IPS-18c (cell line): ENCODE measurements around the gene RHPN2.

Source experiments
- H3K4me3 ChIP-seq: 2 replicates; pipeline ENCODE4 v1.7.0; 2013; ENCODE audit warnings: low read depth, mild to moderate bottlenecking, low read length, moderate library complexity; ENCODE audit not compliant: insufficient read depth
- H3K9me3 ChIP-seq: one replicate; pipeline ENCODE4 v1.6.1; 2013; ENCODE audit warnings: mild to moderate bottlenecking, low read length, moderate library complexity; ENCODE audit not compliant: control insufficient read depth, insufficient read depth

The RHPN2 gene

GRCh38 chr19:33064792-33065550, at the start of gene RHPN2:
Gene RHPN2, minus strand, starts transcription at chr19:33064888. Its CDS starts 36 bp downstream, at chr19:33064852.
- Histone ChIP-seq H3K9me3 (no peaks in the 10 kb centered on the region), H3K4me3 (peak within 1 kb of the TSS; percentile 77)

- no peak overlapping the region for H3K4me3 ChIP-seq
- H3K9me3 ChIP-seq: no peaks in the 10 kb centered on the region
Observed at GRCh38 chr19:33114312-33114711, 49.6 kb upstream of the RHPN2 start.

- no peak overlapping the region for H3K4me3 ChIP-seq
- no peaks in the 10 kb centered on the region for H3K9me3 ChIP-seq
Observed at GRCh38 chr19:33111587-33111986, 46.9 kb upstream of the RHPN2 start.

- H3K4me3 ChIP-seq: no peak overlapping the region
Observed at GRCh38 chr19:33110137-33110910, 45.6 kb upstream of the RHPN2 start.

GRCh38 chr19:33108161-33108560, 43.5 kb upstream of the RHPN2 start:
- Histone ChIP-seq H3K9me3 (no peaks in the 10 kb centered on the region), H3K4me3 (no peak overlapping the region)

More at GRCh38 chr19:33110137-33110910, 45.6 kb upstream of the RHPN2 start:
- H3K9me3 ChIP-seq: no peaks in the 10 kb centered on the region

GRCh38 chr19:33102893-33103292, 38.2 kb upstream of the RHPN2 start:
- Histone ChIP-seq H3K4me3 (no peak overlapping the region), H3K9me3 (no peaks in the 10 kb centered on the region)

- Histone ChIP-seq H3K9me3 (no peaks in the 10 kb centered on the region), H3K4me3 (no peak overlapping the region)
Observed at GRCh38 chr19:33100894-33101644, 36.4 kb upstream of the RHPN2 start.

GRCh38 chr19:33098055-33098534, 33.4 kb upstream of the RHPN2 start:
- H3K4me3 ChIP-seq: no peak overlapping the region
- H3K9me3 ChIP-seq: no peaks in the 10 kb centered on the region

GRCh38 chr19:33096005-33096404, 31.3 kb upstream of the RHPN2 start:
- Histone ChIP-seq H3K4me3 (no peak overlapping the region), H3K9me3 (no peaks in the 10 kb centered on the region)

GRCh38 chr19:33094436-33095067, 29.9 kb upstream of the RHPN2 start:
- H3K4me3 ChIP-seq: no peak overlapping the region
- no peaks in the 10 kb centered on the region for H3K9me3 ChIP-seq

GRCh38 chr19:33093420-33094210, 28.9 kb upstream of the RHPN2 start:
- Histone ChIP-seq H3K9me3 (no peaks in the 10 kb centered on the region), H3K4me3 (no peak overlapping the region)

GRCh38 chr19:33090179-33090578, 25.5 kb upstream of the RHPN2 start:
- H3K4me3 ChIP-seq: no peak overlapping the region
- H3K9me3 ChIP-seq: no peaks in the 10 kb centered on the region

- Histone ChIP-seq H3K9me3 (no peaks in the 10 kb centered on the region), H3K4me3 (no peak overlapping the region)
Observed at GRCh38 chr19:33089010-33089409, 24.3 kb upstream of the RHPN2 start.

GRCh38 chr19:33086955-33087354, 22.3 kb upstream of the RHPN2 start:
- H3K4me3 ChIP-seq: no peak overlapping the region
- no peaks in the 10 kb centered on the region for H3K9me3 ChIP-seq

GRCh38 chr19:33085570-33086128, 21.0 kb upstream of the RHPN2 start:
- Histone ChIP-seq H3K9me3 (peaks cover 4% of the 10 kb centered on the region), H3K4me3 (no peak overlapping the region)
